ENCODE measurements around the gene SLC37A3.

DNA sequence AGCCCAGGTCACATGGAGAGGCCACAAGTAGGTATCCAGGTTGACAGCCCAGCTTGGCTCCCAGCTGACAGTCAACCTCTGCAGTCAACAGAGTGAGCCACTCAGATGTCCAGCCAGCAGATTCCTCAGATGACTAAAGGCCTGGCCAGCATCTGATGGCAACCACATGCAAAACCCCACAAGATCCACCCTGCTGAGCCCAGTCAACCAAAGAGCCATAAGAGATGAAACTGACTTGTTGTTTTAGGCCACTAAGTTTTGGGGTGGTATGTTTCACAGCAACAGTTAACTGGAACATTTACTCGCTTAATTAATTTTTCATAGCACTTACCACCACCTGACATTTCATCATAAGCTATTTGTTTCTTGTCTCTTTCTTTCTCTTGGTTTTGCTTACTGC lies 114.3 kb downstream of the SLC37A3 start:
- TF ChIP-seq, protein P1, sequence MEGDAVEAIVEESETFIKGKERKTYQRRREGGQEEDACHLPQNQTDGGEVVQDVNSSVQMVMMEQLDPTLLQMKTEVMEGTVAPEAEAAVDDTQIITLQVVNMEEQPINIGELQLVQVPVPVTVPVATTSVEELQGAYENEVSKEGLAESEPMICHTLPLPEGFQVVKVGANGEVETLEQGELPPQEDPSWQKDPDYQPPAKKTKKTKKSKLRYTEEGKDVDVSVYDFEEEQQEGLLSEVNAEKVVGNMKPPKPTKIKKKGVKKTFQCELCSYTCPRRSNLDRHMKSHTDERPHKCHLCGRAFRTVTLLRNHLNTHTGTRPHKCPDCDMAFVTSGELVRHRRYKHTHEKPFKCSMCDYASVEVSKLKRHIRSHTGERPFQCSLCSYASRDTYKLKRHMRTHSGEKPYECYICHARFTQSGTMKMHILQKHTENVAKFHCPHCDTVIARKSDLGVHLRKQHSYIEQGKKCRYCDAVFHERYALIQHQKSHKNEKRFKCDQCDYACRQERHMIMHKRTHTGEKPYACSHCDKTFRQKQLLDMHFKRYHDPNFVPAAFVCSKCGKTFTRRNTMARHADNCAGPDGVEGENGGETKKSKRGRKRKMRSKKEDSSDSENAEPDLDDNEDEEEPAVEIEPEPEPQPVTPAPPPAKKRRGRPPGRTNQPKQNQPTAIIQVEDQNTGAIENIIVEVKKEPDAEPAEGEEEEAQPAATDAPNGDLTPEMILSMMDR (IDR thresholded peaks at IDR 0.05), result no peak
- TF ChIP-seq POLR2A (IDR thresholded peaks at IDR 0.05), result no peak

Data from upper lobe of left lung (tissue), 4 donors.